ENCODE measurements around the gene RNF112.
"Not testable (repeated sequence)": the region's sequence is repeated elsewhere in the genome, so short reads cannot be mapped to it uniquely, and the experiment has no call there.

RNF112 gene

DNA sequence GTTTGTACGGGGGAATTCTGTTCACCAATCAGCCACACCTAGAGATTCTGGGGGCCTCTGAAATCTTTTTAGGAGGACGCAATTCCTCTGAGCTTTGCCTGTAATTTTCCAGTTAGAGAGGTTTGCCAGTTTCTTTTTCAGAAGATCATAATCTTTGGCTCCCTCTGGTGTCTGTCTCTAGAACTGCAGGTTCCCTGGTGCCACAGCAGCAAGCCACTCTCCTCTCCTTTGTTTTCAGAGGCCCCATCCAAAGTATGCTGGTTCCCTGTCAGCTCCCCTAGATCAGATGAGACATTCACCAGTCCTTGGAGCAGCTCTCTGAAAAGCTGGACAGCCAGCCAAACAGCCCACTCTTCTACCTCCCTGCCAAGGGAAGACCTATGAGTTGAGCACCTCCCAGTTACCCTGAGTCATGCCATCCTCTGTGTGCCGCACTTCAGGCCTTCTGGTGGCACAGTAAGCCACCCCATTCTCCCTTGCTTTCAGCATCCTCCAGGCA, 36.1 kb downstream of the RNF112 start:
- peaks cover 18% of the 10 kb centered on the region for H3K27me3 Mint-ChIP-seq (ENCODE audit: low read depth)
- H3K4me1 Mint-ChIP-seq (ENCODE audit: low read depth), result peaks cover 2% of the 10 kb centered on the region
- H3K9me3 Mint-ChIP-seq, result peaks cover 18% of the 10 kb centered on the region
- H3K27ac Mint-ChIP-seq, result no peak overlapping the region
- no peaks in the 10 kb centered on the region for H3K36me3 Mint-ChIP-seq (ENCODE audit: low read depth)
- H3K4me3 Mint-ChIP-seq, result no peak overlapping the region
- peak; percentile 40 for DNase-seq (ENCODE audit: low spot score)

DNA sequence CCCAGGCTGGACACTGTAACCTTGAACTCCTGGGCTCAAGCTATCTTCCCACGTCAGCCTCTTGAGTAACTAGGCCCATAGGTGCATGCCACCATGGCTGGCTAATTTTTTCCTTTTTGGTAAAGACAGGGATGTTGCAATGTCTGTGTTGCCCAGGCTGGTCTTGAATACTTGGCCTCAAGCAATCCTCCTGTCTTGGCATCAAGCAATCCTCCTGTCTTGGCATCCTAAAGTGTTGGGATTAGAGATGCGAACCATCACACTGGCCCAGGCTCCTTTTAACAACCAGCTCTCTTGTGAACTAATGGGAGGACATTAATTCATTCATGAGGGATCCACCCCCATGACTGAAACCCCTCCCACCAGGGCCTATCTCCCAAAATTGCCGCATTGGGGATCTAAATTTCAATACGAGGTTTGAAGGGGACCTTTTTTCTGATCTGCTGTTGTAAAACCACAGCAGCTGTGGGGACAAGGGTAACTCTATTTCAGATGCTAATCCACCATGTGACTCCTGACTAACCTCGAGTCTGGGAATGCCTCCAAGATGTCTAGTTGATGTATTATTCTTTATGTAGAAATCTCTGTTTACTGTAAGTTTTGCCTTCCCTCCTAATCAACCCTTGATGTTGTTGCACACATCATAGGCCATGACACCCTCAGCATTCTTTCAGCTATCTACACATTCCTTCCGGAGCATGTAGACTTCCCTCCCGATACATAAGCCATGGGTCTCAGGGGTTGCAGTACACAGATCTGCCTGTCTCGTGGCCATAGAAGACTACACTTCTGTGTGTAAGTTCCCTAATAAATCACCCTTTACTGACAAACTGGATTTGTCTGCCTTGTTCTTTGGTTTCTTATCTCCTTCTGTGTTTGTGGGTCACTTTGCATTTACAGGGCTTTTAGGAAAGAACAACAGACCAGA, 37.6 kb downstream of the RNF112 start:
- Mint-ChIP-seq H3K27me3 (ENCODE audit: low read depth) (peaks cover 22% of the 10 kb centered on the region), H3K4me3 (no peak overlapping the region), H3K36me3 (ENCODE audit: low read depth) (no peaks in the 10 kb centered on the region), H3K27ac (no peak overlapping the region), H3K9me3 (peaks cover 9% of the 10 kb centered on the region), H3K4me1 (ENCODE audit: low read depth) (peaks cover 2% of the 10 kb centered on the region)
- no peak for DNase-seq (ENCODE audit: low spot score)

GRCh38 chr17:19449656-19450055, 38.6 kb downstream of the RNF112 start:
- H3K36me3 Mint-ChIP-seq (ENCODE audit: low read depth), result no peaks in the 10 kb centered on the region
- no peak for DNase-seq (ENCODE audit: low spot score)

DNA sequence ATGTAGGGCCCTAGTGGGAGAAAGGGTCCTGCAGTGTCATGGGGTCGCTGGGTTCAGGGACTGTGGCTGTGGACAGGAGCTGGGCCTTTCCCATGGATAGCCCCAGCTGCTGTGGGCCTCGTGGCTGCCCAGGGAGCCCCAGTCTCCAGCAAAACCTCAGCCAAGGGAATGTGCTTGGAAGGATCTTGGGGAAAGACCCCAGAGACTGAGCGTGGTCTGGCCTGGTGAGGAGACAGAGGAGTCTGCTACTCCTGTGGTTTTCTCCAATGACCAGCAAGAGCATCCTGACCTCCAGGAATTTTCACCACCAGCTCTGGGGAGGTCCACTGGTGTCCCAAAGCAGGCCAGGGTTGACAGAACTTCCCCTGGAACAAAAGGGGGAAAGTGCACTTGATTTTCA, 42.3 kb downstream of the RNF112 start:
- Mint-ChIP-seq H3K27me3 (ENCODE audit: low read depth) (peaks cover 34% of the 10 kb centered on the region), H3K27ac (no peak overlapping the region), H3K9me3 (no peaks in the 10 kb centered on the region), H3K36me3 (ENCODE audit: low read depth) (no peaks in the 10 kb centered on the region), H3K4me1 (ENCODE audit: low read depth) (peaks cover 2% of the 10 kb centered on the region), H3K4me3 (no peak overlapping the region)
- DNase-seq (ENCODE audit: low spot score), result no peak

More at GRCh38 chr17:19449656-19450055, 38.6 kb downstream of the RNF112 start:
- Mint-ChIP-seq H3K9me3 (peaks cover 5% of the 10 kb centered on the region), H3K4me1 (ENCODE audit: low read depth) (peaks cover 2% of the 10 kb centered on the region), H3K4me3 (no peak overlapping the region), H3K27me3 (ENCODE audit: low read depth) (peaks cover 28% of the 10 kb centered on the region), H3K27ac (no peak overlapping the region)

GRCh38 chr17:19454074-19454473, 43.0 kb downstream of the RNF112 start:
- Mint-ChIP-seq H3K4me1 (ENCODE audit: low read depth) (peaks cover 2% of the 10 kb centered on the region), H3K4me3 (no peak overlapping the region), H3K9me3 (no peaks in the 10 kb centered on the region), H3K27ac (no peak overlapping the region), H3K36me3 (ENCODE audit: low read depth) (no peaks in the 10 kb centered on the region), H3K27me3 (ENCODE audit: low read depth) (peaks cover 31% of the 10 kb centered on the region)
- no peak for DNase-seq (ENCODE audit: low spot score)

GRCh38 chr17:19456016-19456927, 45.2 kb downstream of the RNF112 start:
- H3K27ac Mint-ChIP-seq, result no peak overlapping the region
- no peaks in the 10 kb centered on the region for H3K36me3 Mint-ChIP-seq (ENCODE audit: low read depth)
- H3K4me1 Mint-ChIP-seq (ENCODE audit: low read depth), result peaks cover 2% of the 10 kb centered on the region
- peaks cover 31% of the 10 kb centered on the region for H3K27me3 Mint-ChIP-seq (ENCODE audit: low read depth)
- H3K9me3 Mint-ChIP-seq, result no peaks in the 10 kb centered on the region
- no peak for DNase-seq (ENCODE audit: low spot score)
- H3K4me3 Mint-ChIP-seq, result no peak overlapping the region

GRCh38 chr17:19457046-19457445, 46.0 kb downstream of the RNF112 start:
- DNase-seq (ENCODE audit: low spot score), result no peak
- no peaks in the 10 kb centered on the region for H3K9me3 Mint-ChIP-seq
- H3K4me1 Mint-ChIP-seq (ENCODE audit: low read depth), result peaks cover 2% of the 10 kb centered on the region
- no peak overlapping the region for H3K27ac Mint-ChIP-seq
- H3K4me3 Mint-ChIP-seq, result no peak overlapping the region
- peaks cover 31% of the 10 kb centered on the region for H3K27me3 Mint-ChIP-seq (ENCODE audit: low read depth)
- no peaks in the 10 kb centered on the region for H3K36me3 Mint-ChIP-seq (ENCODE audit: low read depth)

DNA sequence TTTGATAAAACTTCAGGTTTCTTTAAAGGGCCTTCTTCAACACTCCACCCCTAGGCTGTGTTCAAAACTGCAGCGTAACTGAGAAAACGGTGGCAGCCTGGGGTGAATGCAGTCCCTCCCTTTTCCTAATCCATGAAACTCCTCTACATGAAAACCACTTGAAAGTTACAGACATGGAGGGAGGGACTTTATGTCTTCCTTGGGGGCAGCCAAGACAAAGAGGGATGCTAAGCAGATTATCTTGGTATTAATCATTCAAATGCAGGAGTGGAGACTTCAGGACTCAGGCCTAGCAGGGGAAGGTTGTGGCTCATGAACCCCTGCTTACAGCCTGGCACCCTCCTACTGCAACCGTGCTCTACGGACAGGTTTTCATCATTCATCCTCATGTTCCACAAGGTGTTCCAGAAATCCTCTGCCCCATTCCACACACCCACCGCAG, 46.8 kb downstream of the RNF112 start:
- no peak for DNase-seq (ENCODE audit: low spot score)
- Mint-ChIP-seq H3K4me3 (no peak overlapping the region), H3K27ac (no peak overlapping the region), H3K27me3 (ENCODE audit: low read depth) (peaks cover 28% of the 10 kb centered on the region), H3K4me1 (ENCODE audit: low read depth) (peaks cover 5% of the 10 kb centered on the region), H3K36me3 (ENCODE audit: low read depth) (no peaks in the 10 kb centered on the region), H3K9me3 (no peaks in the 10 kb centered on the region)

DNA sequence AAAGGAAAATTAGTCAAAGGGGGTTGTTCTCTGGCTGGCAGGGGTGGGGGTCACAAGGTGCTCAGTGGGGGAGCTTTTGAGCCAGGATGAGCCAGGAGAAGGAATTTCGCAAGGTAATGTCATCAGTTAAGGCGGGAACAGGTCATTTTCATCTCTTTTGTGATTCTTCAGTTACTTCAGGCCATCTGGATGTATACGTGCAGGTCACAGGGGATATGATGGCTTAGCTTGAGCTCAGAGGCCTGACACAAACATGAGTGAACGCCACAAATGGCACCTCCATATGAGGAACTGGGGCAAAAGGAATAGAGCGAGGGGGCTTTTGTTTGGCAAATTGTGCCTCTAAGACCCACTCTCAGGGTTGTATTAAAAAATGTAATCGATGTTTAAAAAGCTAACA, 47.4 kb downstream of the RNF112 start:
- not testable (repeated sequence) for H3K27ac Mint-ChIP-seq; H3K36me3 Mint-ChIP-seq (ENCODE audit: low read depth); H3K4me3 Mint-ChIP-seq; H3K9me3 Mint-ChIP-seq; DNase-seq (ENCODE audit: low spot score)
- H3K4me1 Mint-ChIP-seq (ENCODE audit: low read depth), result peaks cover 11% of the 10 kb centered on the region
- peaks cover 27% of the 10 kb centered on the region for H3K27me3 Mint-ChIP-seq (ENCODE audit: low read depth)

GRCh38 chr17:19459018-19459655, 48.1 kb downstream of the RNF112 start:
- not testable (repeated sequence) for H3K27ac Mint-ChIP-seq

DNA sequence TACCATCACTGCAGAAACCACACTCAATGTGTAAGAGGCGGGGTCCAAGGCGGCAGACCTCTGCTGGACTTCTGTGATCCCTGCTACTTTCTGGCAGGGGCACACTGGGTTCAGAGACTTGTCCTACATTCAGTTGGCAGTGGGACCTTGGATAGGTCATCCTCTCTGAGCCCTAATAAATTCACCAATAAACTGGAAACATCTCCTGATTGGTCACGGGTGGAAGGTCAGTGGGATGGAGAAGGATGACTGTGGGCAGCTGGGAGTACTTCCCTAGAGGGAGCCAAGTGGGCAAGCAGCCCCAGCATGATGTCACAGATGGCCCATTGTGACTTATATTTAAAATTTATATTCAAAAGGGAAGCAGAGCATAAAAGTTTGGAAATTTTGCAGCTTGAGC, 49.7 kb downstream of the RNF112 start:
- Mint-ChIP-seq H3K9me3 (no peaks in the 10 kb centered on the region), H3K4me1 (ENCODE audit: low read depth) (peaks cover 11% of the 10 kb centered on the region), H3K4me3 (no peak overlapping the region), H3K36me3 (ENCODE audit: low read depth) (no peaks in the 10 kb centered on the region), H3K27ac (no peak overlapping the region), H3K27me3 (ENCODE audit: low read depth) (peaks cover 13% of the 10 kb centered on the region)
- DNase-seq (ENCODE audit: low spot score), result no peak

More at GRCh38 chr17:19459018-19459655, 48.1 kb downstream of the RNF112 start:
- not testable (repeated sequence) for DNase-seq (ENCODE audit: low spot score); H3K4me3 Mint-ChIP-seq; H3K9me3 Mint-ChIP-seq; H3K36me3 Mint-ChIP-seq (ENCODE audit: low read depth)
- H3K4me1 Mint-ChIP-seq (ENCODE audit: low read depth), result peaks cover 11% of the 10 kb centered on the region
- peaks cover 26% of the 10 kb centered on the region for H3K27me3 Mint-ChIP-seq (ENCODE audit: low read depth)

GRCh38 chr17:19461116-19461515, 50.1 kb downstream of the RNF112 start:
- H3K36me3 Mint-ChIP-seq (ENCODE audit: low read depth), result no peaks in the 10 kb centered on the region
- H3K4me3 Mint-ChIP-seq, result no peak overlapping the region
- peaks cover 11% of the 10 kb centered on the region for H3K4me1 Mint-ChIP-seq (ENCODE audit: low read depth)
- no peak for DNase-seq (ENCODE audit: low spot score)
- H3K27me3 Mint-ChIP-seq (ENCODE audit: low read depth), result peaks cover 9% of the 10 kb centered on the region
- H3K9me3 Mint-ChIP-seq, result no peaks in the 10 kb centered on the region
- no peak overlapping the region for H3K27ac Mint-ChIP-seq

- Mint-ChIP-seq H3K27ac (no peak overlapping the region), H3K36me3 (ENCODE audit: low read depth) (no peaks in the 10 kb centered on the region)
Observed at GRCh38 chr17:19461681-19462080, 50.6 kb downstream of the RNF112 start.

More at GRCh38 chr17:19461681-19462080, 50.6 kb downstream of the RNF112 start:
- Mint-ChIP-seq H3K27me3 (ENCODE audit: low read depth) (peaks cover 8% of the 10 kb centered on the region), H3K4me3 (no peak overlapping the region), H3K4me1 (ENCODE audit: low read depth) (peaks cover 11% of the 10 kb centered on the region), H3K9me3 (no peaks in the 10 kb centered on the region)
- DNase-seq (ENCODE audit: low spot score), result no peak
